Fibroblast of lung (primary cell): Measurements from ENCODE around the gene ANKRD36C.
"Not testable (repeated sequence)": the region's sequence is repeated elsewhere in the genome, so short reads cannot be mapped to it uniquely, and the experiment has no call there.

ENCODE experiments used
- EZH2 ChIP-seq: IDR thresholded peaks from 2 replicates; pipeline ENCODE4 v1.5.1; 2012; ENCODE audit warnings: low read length, control low read depth, mild to moderate bottlenecking; ENCODE audit errors: missing control alignments
- TF ChIP-seq, protein P1 (sequence below), 2 donors: IDR thresholded peaks in 1 of 2; conservative IDR thresholded peaks in 1 of 2; 1 replicate in 1 of 2; 2 replicates in 1 of 2; pipeline ENCODE4 v1.5.1; 2011 to 2012; ENCODE audit warnings: low read length in 2 of 2, control low read depth in 1 of 2, inconsistent platforms in 1 of 2, low read depth in 1 of 2, mild to moderate bottlenecking in 1 of 2

DNA sequence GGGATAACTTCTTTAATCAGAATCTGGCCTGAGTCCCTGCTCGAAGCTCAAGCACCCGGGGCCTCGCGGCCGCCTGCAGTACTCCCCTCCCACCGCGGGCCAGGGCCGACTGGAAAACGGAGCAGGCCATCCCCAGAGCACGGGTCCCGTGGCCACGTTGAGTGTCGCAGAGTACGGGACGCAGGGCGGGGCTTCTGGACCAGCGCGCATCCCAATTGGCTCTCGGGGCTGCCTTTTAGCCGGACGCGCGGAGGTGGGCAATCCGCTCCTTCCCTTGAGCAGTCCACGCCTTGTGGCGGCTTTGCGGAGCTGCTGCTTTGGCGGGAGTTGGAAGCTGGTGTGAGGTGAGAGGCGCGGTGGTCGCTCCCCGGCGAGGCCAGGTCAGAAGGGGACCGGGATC is 202.2 kb downstream of the ANKRD36C start:
- TF ChIP-seq, protein P1, sequence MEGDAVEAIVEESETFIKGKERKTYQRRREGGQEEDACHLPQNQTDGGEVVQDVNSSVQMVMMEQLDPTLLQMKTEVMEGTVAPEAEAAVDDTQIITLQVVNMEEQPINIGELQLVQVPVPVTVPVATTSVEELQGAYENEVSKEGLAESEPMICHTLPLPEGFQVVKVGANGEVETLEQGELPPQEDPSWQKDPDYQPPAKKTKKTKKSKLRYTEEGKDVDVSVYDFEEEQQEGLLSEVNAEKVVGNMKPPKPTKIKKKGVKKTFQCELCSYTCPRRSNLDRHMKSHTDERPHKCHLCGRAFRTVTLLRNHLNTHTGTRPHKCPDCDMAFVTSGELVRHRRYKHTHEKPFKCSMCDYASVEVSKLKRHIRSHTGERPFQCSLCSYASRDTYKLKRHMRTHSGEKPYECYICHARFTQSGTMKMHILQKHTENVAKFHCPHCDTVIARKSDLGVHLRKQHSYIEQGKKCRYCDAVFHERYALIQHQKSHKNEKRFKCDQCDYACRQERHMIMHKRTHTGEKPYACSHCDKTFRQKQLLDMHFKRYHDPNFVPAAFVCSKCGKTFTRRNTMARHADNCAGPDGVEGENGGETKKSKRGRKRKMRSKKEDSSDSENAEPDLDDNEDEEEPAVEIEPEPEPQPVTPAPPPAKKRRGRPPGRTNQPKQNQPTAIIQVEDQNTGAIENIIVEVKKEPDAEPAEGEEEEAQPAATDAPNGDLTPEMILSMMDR (conservative IDR thresholded peaks at IDR 0.05 in 1 of 2, IDR thresholded peaks at IDR 0.05 in 1 of 2; ENCODE audit: low read depth in 1 of 2, low read length in 2 of 2) = not testable (repeated sequence)
- TF ChIP-seq EZH2 = not testable (repeated sequence)
